MM.1S (cell line): ENCODE measurements around the gene MMS19.

Experiments used
- DNase-seq: peaks from one replicate; pipeline ENCODE4 v3.0.0-alpha.2; 2015
- H2AFZ ChIP-seq: fragments of 300-600 bp; sonication (generic); 2 replicates; pipeline ENCODE4 v1.6.0; 2016; ENCODE audit warnings: antibody characterized with exemption, low read length
- H3F3A ChIP-seq: fragments of 300-600 bp; sonication (generic); 2 replicates; pipeline ENCODE4 v1.6.1; 2016; ENCODE audit warnings: mild to moderate bottlenecking, antibody characterized with exemption, low read length, moderate library complexity, mixed read lengths; ENCODE audit not compliant: insufficient read depth
- H3K27ac ChIP-seq: fragments of 300-600 bp; sonication (generic); 2 replicates; pipeline ENCODE4 v1.5.1; 2016; ENCODE audit warnings: mild to moderate bottlenecking, low read length
- H3K27me3 ChIP-seq: fragments of 300-600 bp; sonication (generic); replicated peaks from 2 replicates; pipeline ENCODE4 v1.6.0; 2016; ENCODE audit warnings: low read length; ENCODE audit not compliant: insufficient read depth
- H3K36me3 ChIP-seq: fragments of 300-600 bp; sonication (generic); replicated peaks from 2 replicates; pipeline ENCODE4 v1.6.1; 2016; ENCODE audit warnings: mild to moderate bottlenecking, low read length, mixed read lengths; ENCODE audit not compliant: insufficient read depth
- H3K4me1 ChIP-seq: fragments of 300-600 bp; sonication (generic); 2 replicates; pipeline ENCODE4 v1.6.1; 2016; ENCODE audit warnings: low read length, mixed read lengths
- H3K4me2 ChIP-seq: fragments of 300-600 bp; sonication (generic); 2 replicates; pipeline ENCODE4 v1.6.0; 2016; ENCODE audit warnings: low read depth, low read length
- H3K4me3 ChIP-seq: fragments of 300-600 bp; sonication (generic); 2 replicates; pipeline ENCODE4 v1.5.1; 2016; ENCODE audit warnings: low read length, mixed read lengths
- H3K79me2 ChIP-seq: fragments of 300-600 bp; sonication (generic); 2 replicates; pipeline ENCODE4 v1.6.1; 2016; ENCODE audit warnings: mixed run types, low read length, mixed read lengths
- H3K9ac ChIP-seq: fragments of 300-600 bp; sonication (generic); 2 replicates; pipeline ENCODE4 v1.6.1; 2016; ENCODE audit warnings: low read length, mixed read lengths
- H3K9me2 ChIP-seq: fragments of 300-600 bp; sonication (generic); replicated peaks from 2 replicates; pipeline ENCODE4 v1.6.1; 2016; ENCODE audit warnings: mild to moderate bottlenecking, low read length, mixed read lengths; ENCODE audit not compliant: insufficient read depth
- H3K9me3 ChIP-seq: fragments of 300-600 bp; sonication (generic); replicated peaks from 2 replicates; pipeline ENCODE4 v1.6.1; 2016; ENCODE audit warnings: mild to moderate bottlenecking, low read length, mixed read lengths; ENCODE audit not compliant: insufficient read depth
- H4K20me1 ChIP-seq: fragments of 300-600 bp; sonication (generic); 2 replicates; pipeline ENCODE4 v1.6.1; 2016; ENCODE audit warnings: mild to moderate bottlenecking, low read length, moderate library complexity, mixed read lengths; ENCODE audit not compliant: insufficient read depth
- CTCF ChIP-seq: fragments of 300-600 bp; sonication (generic); IDR thresholded peaks from 2 replicates; pipeline ENCODE4 v1.5.1; 2016; ENCODE audit warnings: antibody characterized with exemption, low read length, mixed read lengths
- EZH2 ChIP-seq: fragments of 300-600 bp; sonication (generic); optimal IDR thresholded peaks from 2 replicates; pipeline ENCODE3; 2017; ENCODE audit warnings: low read depth, mild to moderate bottlenecking, antibody characterized with exemption, low read length, mixed read lengths
- EZH2phosphoT487 ChIP-seq: fragments of 300-600 bp; sonication (generic); IDR thresholded peaks from 2 replicates; pipeline ENCODE4 v1.6.1; 2018; ENCODE audit warnings: antibody characterized with exemption, low read length

The MMS19 gene

GRCh38 chr10:97546456-97547270, 48.4 kb upstream of the MMS19 start:
- H3K79me2 ChIP-seq: no peaks in the 10 kb centered on the region
- no peak overlapping the region for H3K9ac ChIP-seq
- no peaks in the 10 kb centered on the region for H3K27me3 ChIP-seq
- no peak overlapping the region for H2AFZ ChIP-seq
- H3K9me3 ChIP-seq: no peaks in the 10 kb centered on the region
- no peak for DNase-seq
- TF ChIP-seq CTCF: no peak
- no peak for TF ChIP-seq EZH2
- no peak for TF ChIP-seq EZH2phosphoT487
- no peaks in the 10 kb centered on the region for H3K36me3 ChIP-seq
- H3K4me3 ChIP-seq: no peak overlapping the region
- H3K4me2 ChIP-seq: no peak overlapping the region
- H3F3A ChIP-seq: no peaks in the 10 kb centered on the region
- no peaks in the 10 kb centered on the region for H3K9me2 ChIP-seq
- H4K20me1 ChIP-seq: no peaks in the 10 kb centered on the region
- H3K27ac ChIP-seq: no peak overlapping the region
- no peaks in the 10 kb centered on the region for H3K4me1 ChIP-seq

GRCh38 chr10:97543025-97543546, 44.9 kb upstream of the MMS19 start:
- Histone ChIP-seq H3K36me3 (no peaks in the 10 kb centered on the region), H4K20me1 (no peaks in the 10 kb centered on the region), H3F3A (no peaks in the 10 kb centered on the region), H3K4me2 (no peak overlapping the region), H3K4me3 (no peak overlapping the region), H3K27ac (no peak overlapping the region), H3K9ac (no peak overlapping the region), H3K79me2 (no peaks in the 10 kb centered on the region), H3K27me3 (no peaks in the 10 kb centered on the region), H3K4me1 (no peaks in the 10 kb centered on the region), H3K9me2 (no peaks in the 10 kb centered on the region), H3K9me3 (no peaks in the 10 kb centered on the region), H2AFZ (no peak overlapping the region)
- no peak for TF ChIP-seq CTCF
- TF ChIP-seq EZH2: no peak
- no peak for TF ChIP-seq EZH2phosphoT487
- DNase-seq: no peak

- TF ChIP-seq CTCF (no peak), EZH2phosphoT487 (no peak), EZH2 (no peak)
- H3K4me2 ChIP-seq: no peak overlapping the region
- no peaks in the 10 kb centered on the region for H3F3A ChIP-seq
- no peaks in the 10 kb centered on the region for H3K36me3 ChIP-seq
- H3K9me2 ChIP-seq: no peaks in the 10 kb centered on the region
- no peak overlapping the region for H3K9ac ChIP-seq
- no peaks in the 10 kb centered on the region for H3K4me1 ChIP-seq
- no peak for DNase-seq
- no peaks in the 10 kb centered on the region for H3K27me3 ChIP-seq
- H3K27ac ChIP-seq: no peak overlapping the region
- H3K9me3 ChIP-seq: no peaks in the 10 kb centered on the region
- no peak overlapping the region for H3K4me3 ChIP-seq
- no peaks in the 10 kb centered on the region for H4K20me1 ChIP-seq
- H2AFZ ChIP-seq: no peak overlapping the region
- no peaks in the 10 kb centered on the region for H3K79me2 ChIP-seq
These were observed 44.2 kb upstream of the MMS19 start for GRCh38 chr10:97542169-97543024.
